CD4-positive, alpha-beta T cell treated with Interleukin-10 for 1 hour (primary cell): ENCODE measurements around the gene RNF224.

ENCODE experiments used
- DNase-seq: peaks from one replicate; pipeline ENCODE4 v3.0.0-alpha.2; 2020

RNF224 gene

GRCh38 chr9:137192859-137193258, 34.4 kb upstream of the RNF224 start:
- DNase-seq, result no peak

DNA sequence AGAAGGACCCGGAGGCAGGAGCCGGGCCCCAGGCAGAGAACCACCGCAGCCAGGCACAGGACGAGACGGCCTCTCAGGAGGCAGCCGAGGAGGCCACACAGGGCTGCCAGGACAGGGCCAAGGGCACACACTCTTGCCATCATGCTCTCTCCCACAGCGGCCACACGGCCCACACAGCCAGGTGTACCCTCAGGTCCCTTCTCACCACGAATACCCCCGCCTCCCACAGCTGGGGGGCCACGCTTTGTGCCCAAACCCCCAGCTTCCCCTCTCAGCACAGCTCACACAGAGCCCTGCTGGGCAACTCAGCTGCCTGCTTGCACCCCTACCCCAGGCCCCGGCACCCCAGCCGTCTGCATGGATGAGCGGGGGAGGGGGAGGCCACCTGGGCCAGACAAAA, 33.5 kb upstream of the RNF224 start:
- DNase-seq, result no peak

DNA sequence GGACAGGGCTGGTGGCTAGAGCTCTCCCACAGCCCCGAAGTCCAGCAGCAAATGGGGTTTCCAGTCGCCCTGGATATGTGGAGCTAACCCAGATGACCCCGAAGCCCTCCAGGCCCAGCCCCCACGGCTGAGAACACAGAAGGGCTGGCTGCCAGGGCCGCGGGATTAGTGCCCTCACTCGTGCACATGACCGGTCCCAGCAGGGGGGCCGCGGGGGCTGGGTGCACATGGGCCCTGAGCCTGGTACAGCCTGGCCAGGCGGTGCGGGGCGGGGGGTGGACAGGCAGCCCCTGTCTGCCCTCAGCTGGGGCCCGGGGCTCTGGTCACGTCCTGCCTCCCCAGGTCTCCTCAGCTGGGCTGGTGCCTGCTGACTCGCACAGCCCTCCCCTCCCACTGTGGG, 32.9 kb upstream of the RNF224 start:
- no peak for DNase-seq

GRCh38 chr9:137194909-137195308, 32.4 kb upstream of the RNF224 start:
- DNase-seq, result no peak

DNA sequence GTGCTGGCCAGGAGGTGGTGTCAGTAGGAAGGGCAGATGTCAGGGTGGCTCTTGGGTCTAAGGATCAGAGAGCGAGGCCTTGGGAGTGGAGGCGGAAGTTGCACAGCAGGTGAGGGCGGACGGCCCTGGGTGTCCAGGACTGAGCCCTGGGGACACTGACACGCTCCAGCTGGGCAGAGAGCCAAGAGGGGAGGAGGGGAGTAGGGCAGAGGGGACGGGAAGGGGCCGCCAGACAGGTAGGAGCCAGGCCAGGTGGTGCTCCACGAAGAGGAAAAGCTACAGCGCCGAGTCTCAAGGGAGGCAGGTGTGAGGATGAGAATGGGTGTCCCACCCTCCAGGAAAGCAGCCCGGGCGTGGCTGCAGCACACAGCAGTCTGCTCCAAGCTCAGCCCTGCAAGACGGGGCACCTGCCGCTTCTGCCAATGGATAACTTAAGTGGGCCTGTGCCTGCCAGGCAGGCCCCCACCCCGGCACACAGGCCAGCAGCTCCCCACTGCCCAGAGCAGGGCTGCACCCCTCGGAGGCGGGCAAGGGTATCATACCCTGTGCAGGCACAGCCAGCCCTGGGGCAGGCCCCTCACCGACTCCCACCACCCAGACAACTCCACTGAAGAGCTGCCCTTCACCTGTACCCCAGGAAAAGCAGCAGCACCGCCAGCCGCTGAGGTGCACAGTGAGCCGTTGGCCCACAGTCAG, 31.6 kb upstream of the RNF224 start:
- no peak for DNase-seq

GRCh38 chr9:137198051-137198901, 29.0 kb upstream of the RNF224 start:
- no peak for DNase-seq

DNA sequence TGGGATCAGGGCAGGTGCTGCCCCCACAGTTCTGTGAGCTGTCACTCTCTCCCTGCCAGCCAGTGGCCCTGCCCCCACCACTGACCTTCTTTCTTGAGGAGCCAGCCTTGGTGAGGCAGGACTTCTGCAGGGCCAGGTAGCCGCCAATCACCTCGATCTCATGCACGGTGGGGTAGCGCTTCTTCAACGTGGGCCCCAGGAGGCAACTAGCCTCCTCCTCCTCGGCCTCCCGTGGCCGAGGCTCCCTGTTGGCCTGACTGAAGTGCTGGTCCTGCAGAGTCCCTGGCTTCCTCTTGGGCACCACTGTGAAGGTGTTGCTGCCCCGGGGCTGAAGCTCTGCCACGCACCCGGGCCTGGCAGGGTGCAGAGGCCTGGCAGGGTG, 28.4 kb upstream of the RNF224 start:
- DNase-seq, result no peak

DNA sequence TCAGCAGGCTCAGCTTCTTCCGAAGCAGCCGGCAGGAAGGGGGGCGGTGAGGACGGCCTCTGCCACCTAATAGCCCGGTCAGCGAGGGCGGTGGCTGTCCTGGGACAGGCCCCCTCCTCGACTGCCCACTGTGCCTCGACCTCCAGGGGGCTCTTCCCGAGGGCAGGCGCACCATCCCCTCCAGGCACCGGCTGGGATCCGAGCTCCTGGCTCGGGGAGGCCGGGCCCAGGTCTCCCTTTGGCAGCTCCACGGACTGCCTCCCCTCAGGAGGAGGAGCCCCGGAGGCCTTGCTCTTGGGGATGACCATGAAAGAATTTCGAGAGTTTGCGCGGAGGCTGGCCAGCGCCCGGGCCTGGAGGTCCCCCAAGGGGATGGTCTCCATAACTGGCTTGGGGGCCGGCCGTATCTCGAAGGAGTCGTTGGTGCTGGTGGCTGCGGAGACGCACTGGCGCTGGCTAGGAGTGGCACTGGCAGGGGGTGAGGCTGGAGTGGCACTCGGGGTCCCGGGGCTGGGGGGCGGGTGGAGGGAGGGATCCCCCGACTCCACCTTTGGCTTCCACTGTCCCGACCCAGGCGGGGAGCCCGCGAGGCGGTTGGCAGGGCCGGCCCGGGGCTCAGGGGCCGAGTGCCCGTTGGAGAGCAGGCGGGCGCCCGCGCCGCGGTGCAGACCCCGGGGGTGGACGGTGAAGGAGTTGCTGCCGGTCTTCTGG, 27.7 kb upstream of the RNF224 start:
- no peak for DNase-seq

DNA sequence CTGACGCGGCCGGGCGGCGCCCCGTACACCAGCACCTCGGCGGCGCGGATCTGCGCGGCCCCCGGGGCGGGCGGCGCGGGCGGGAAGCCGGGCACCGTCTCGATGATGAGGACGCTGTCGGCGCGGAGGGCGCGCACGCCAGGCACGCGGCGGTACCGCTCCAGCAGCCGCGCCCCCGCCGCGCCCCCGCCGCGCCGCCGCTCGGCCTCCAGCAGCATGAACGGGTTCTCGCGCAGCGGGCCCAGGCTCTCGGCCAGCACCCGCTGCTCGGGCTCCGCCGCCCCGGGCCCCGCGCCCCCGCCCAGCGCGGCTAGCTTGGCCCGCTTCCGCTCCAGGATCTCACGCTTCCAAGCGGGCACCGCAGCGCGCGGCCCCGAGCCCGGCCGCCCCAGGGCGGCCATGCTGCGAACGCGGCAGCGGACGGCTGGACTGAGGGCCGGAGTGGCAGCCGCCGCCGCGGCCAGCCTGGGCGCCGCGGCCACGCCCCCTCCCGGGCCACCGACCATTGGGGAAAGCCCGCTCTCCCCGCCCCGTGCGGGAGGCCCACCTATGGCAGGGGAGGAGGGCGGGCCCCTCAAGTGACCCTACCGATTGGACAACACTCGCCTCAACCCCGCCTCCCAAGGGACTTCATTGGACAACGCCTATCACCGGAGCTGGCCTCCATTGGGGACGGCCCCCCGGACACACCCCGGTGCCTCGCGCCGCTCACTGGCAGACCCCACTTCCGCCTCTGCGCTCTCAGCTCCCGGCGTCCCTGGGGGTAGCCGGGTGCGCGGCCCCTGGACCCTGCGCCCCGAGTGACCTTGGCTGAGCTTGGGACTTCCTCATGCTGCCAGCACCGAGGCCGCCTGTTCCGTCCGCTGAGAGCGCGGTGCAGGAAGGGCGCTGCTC, 26.7 kb upstream of the RNF224 start, which contains the start of gene TPRN:
Gene TPRN (minus strand): TSS at position 431 of the 894 bp plus-strand sequence. CDS start 30 bp downstream, at position 401.
- DNase-seq, result peak; percentile 98

GRCh38 chr9:137201205-137201868, 26.0 kb upstream of the RNF224 start:
- no peak for DNase-seq

DNA sequence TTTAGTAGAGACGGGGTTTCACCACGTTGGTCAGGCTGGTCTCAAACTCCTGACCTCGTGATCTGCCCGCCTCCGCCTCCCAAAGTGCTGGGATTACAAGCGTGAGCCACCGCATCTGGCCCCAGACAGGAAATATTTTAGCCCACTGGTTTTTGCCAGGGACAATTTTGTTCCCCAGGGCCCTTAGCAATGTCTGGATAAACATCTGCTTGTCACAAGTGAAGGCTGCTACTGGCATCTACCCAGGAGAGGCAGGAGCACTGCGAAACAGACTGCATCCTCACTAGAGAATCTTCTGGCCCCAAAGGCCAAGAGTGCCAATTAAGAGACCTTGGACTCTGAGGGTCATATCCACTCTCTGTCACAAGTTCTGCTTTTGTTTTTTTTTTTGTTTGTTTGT, 24.3 kb upstream of the RNF224 start:
- DNase-seq, result no peak

DNA sequence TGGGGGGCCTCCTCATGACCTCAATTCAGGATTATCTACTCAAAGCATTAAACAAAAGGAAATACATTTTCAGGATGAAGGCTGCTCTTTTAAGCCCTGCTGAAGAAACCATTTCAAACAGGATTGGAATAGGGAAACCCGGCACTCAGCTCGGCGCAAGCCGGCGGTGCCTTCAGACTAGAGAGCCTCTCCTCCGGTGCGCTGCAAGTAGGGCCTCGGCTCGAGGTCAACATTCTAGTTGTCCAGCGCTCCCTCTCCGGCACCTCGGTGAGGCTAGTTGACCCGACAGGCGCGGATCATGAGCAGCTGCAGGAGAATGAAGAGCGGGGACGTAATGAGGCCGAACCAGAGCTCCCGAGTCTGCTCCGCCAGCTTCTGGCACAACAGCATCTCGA, 22.6 kb upstream of the RNF224 start:
- DNase-seq, result no peak

DNA sequence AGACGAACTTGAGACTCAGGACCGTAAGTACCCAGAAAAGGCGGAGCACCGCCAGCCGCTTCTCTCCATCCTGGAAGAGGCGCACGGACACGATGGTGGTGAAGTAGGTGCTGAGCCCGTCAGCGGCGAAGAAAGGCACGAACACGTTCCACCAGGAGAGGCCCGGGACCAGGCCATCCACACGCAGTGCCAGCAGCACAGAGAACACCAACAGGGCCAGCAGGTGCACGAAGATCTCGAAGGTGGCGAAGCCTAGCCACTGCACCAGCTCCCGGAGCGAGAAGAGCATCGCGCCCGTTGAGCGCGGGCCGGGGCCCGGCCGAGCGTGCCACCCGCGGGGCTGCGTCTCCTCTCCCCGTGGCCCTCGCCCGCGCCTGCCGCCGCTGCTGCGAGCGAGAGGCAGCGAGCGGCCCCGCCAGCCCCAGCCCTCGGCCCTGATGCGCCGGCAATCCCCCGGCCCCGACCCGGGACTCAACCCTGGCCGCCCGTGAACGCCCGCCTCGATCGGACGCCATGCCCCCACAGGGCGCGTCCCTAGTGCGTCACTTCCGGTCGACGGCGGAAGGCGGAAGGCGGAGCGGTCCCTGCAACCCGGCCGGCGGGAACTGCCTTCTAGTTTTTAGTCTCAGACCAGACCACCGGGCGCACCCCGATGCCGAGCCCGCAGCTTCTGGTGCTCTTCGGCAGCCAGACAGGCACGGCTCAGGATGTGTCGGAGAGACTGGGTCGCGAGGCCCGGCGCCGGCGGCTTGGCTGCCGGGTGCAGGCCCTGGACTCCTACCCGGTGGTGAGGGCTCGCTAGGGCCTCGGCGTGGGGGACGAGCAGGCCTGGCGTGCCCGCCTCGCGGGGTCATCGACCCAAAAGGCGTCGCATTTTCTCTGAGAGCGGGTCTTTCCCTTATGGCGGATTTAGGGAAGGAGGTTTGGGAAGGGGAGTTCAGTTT, 21.9 kb upstream of the RNF224 start, which contains the start of the genes NDOR1 and TMEM203:
Gene NDOR1 (plus strand): TSS at position 575 of the 944 bp plus-strand sequence. CDS start 78 bp downstream, at position 653.
Gene TMEM203 (minus strand): TSS at position 523 of the 944 bp plus-strand sequence. CDS start 234 bp downstream, at position 289.
- DNase-seq, result peak; percentile 92

DNA sequence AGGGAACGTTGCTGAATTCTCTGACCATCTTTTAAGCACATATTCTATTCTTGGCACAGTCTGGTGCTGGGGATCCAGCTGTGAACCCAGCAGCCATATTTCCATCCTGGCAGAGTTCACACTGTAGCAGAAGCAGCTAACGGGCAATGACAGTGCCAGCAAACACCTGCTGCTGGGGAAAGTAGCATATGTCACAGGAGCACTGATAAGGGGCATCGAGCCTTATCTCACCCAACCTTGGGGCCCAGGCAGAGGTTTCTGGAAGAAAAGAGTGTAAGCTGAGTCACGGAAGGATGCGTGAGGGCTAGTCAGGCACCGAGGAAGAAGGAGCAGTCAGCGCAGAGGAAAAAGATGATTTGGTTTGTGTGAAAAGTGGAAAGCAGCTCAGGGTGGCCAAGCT, 20.7 kb upstream of the RNF224 start:
- DNase-seq, result no peak

GRCh38 chr9:137211532-137211931, 15.8 kb upstream of the RNF224 start:
- DNase-seq, result no peak

DNA sequence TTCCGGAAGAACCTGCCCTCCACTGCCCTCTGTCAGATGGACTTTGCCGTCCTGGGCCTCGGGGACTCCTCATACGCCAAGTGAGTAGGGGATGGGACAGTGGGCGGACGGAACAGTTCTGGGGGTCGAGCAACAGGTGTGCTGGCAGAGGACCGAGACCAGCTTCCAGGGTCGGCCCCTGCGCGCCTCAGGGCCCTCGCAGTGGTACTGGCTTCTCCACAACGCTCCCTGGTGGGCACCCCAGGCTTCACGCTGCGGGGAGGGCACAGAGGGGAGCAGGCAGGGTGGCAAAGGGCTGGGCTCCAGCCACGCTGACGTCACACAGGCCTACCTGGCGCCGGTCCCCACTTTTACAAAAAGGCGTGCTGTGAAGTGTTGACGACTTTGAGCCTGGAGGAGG, 14.8 kb upstream of the RNF224 start:
- no peak for DNase-seq

- no peak for DNase-seq
These were observed 13.9 kb upstream of the RNF224 start for GRCh38 chr9:137213160-137214060.

DNA sequence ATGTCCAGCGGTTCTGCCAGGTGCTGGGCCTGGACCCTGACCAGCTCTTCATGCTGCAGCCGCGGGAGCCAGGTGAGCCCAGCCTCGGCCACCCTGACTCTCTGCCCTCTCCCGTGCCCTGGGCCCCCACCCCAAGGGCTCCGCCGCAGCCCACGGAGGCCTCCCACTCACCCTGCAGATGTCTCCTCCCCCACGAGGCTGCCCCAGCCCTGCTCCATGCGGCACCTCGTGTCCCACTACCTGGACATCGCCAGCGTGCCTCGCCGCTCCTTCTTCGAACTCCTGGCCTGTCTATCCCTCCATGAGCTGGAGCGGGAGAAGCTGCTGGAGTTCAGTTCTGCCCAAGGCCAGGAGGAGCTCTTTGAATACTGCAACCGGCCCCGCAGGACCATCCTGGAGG, 12.7 kb upstream of the RNF224 start:
- no peak for DNase-seq

GRCh38 chr9:137215196-137215986, 11.9 kb upstream of the RNF224 start:
- no peak for DNase-seq
